GM19463 (cell line): ENCODE measurements around the gene EXD3.

ENCODE experiments used
- ATAC-seq: cut with Tn5 transposase; IDR thresholded peaks from one replicate; pipeline ENCODE4 v1.9.1; 2021; ENCODE audit warnings: mild to moderate bottlenecking, moderate library complexity; ENCODE audit not compliant: unreplicated experiment

Gene EXD3

DNA sequence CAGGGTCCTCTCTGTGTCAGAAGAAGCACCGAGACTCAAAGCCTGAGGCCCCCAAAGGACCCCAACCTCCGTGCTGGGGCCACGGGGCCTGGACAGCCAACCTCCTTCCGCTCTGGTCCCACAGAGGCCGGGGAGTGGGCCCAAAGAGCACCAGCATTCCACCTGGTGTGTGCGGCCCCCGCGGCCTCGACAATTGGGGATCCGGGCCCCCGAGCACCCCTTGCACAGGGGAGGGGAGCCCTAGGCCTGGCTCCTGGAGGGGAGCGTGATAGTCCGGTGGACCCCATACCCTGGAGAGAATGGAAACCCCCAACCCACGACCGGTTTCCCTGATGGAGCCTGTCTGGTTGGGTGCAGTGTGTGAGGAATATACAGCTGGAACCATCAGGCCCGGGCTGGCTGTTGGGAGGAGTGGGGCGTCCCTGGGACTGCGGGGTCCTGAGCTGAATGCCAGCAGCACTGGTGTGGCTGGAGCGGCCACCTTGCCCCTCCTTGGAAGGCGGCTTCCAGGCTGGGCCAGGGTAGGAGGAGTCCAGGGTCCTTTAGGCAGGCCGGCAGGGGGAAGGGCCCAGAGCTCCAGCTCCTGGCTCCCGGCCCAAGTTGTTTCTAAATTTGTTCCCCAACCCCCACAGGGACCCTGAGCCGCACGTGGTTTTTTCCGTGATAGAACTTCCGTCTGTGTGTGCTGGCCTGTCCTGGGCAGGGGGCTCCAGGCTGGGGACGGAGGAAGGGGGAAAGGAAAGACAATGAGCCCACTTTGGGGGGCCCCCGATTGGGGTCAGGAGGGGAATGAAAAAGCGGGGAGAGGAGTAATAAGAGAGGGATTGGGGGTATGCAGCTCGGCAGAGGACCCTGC lies 146.3 kb downstream of the EXD3 start:
- no peak for ATAC-seq

DNA sequence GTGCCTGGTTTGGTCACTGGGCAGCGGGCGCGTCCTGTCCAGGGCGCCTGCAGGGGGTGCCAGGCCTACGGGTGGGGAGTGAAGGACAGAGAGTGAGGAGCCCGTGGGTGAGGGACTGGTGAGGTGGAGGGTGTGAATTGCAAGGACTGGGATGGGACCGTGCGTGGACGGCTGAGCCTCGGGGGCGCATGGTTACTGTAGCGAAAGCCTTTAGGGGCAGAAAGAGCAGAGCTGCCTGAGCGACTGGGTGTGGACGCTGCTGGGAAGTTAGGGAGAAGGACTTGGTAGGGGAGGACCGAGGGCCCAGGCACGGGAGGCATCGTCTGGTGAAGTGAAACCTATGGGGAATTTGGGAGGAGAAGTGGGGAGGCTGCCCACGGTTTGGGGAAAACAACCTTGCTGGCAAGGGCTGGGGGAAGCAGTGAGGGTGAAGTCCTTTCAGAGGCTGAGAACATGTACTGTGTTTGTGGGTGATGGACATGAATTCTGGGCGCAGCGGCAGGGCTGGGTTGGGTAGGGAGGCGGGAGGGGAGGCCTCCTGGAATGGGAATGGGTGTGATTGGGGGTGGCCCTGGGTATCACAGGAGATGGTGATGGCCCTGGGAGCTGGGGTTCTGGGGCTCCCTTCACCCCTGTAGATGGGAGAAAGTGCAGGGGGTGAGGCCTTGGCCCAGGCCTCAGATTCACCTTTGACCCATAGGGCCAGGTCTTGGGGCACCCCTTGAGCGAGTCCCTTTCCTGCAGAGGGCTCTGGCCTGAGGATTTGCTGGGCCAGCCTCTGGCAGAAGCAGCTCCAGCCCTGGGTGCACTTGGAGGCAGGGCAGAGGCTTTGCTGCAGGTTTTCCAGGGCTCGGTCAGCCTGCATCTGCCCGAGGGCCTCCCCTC lies 147.1 kb downstream of the EXD3 start:
- ATAC-seq, result no peak

DNA sequence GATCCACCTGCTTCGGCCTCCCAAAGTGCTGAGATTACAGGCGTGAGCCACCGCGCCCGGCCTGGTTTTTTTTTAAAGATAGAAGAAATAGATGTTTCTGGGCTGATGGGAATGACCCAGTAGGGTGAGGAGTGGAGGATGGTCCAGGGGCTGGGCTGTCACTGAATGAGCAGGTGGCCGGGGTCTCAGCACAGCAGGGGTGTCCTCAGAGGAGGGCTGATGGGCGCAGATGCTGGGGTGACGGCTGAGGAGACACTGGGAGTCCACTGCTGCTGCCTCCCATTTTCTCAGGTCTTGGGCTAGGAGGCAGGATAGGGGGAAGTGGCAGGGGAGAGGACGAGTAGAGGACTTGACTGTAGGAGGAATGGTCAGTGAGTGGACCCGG lies 147.8 kb downstream of the EXD3 start:
- ATAC-seq, result no peak

DNA sequence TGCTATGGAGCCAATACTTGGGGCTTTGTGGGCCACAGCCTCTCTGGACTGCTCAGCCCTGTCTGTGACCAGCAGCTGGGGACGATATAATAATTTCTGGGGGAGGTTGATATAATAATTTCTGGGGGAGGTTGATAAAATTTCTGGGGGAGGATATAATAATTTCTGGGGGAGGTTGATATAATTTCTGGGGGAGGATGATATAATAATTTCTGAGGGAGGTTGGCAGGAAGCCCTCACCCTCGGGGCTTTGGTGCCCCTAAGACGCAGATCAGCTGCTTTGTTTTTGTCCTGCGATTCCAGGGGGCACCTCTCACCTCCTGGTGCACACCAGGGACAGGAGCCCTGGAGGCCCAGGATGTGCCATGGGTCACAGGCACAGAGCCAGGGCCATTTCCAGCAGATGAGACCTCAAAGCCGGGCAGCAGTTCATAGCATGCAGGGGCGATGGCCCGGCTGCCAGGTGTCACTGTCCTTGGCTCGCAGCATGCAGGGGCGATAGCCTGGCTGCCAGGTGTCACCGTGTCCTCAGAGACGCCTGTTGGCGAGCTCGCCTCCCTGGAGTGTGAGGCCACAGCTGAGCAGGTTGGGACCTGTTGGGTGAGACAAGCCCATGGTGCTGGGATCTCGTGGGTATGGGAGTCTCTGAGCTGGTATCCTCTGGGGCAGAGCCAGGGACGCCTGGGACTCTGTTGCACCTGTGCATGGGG lies 149.2 kb downstream of the EXD3 start:
- ATAC-seq, result no peak

DNA sequence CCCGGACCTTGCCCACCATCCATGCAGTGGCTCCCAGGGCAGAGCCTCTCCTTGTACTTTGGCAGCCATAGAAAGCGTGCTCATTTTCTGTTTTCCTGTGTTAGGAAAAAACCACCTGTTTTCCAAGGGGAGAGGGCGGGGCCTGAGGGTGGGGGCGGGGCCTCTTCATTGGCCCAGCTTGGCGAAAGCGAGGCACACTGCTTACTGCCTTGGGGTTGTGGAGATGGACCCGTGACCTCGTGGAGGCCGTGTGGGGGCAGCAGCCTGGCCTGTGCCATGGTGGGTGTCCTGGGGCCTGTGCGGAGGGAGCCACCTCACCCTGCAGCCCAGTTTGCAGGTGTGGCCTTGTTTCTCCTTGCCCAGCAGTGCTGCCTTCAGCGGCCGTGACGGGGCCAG lies 149.9 kb downstream of the EXD3 start:
- no peak for ATAC-seq

DNA sequence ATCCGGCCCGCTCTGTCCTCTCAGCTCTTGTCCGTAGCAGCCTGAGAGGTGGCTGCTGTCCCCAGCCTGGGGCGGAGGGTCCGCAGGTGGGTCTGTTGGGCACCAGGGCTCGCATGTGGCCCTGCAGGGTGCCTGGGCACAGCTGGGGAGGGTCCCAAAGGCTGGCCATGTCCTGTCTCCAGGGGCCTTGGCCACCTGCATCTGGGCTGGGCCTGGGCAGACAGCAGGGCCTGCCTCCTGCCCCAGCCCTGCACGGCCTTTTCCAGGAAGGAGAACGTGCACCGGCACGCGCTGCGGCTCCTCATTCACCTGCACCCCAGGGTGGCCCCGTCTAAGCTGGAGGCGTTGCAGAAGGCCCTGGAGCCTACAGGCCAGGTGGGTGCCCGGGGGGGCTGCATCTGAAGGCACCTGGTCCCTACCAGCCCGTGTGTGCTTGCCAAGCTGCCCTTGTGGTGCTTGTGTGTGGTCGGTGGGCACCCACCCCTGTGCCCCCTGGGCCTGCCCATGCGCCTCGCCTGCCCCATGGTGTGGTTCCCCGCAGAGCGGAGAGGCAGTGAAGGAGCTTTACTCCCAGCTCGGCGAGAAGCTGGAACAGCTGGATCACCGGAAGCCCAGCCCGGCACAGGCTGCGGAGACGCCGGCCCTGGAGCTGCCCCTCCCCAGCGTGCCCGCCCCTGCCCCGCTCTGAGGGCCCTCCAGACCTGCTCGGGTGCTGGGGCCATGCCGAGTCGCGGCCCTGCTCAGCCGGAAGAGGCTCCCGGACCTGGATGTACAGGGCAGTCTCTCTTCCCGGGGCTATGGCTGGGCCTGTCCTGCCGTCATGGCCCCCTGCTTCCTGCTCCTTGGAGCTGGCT lies 150.5 kb downstream of the EXD3 start:
- ATAC-seq, result no peak

DNA sequence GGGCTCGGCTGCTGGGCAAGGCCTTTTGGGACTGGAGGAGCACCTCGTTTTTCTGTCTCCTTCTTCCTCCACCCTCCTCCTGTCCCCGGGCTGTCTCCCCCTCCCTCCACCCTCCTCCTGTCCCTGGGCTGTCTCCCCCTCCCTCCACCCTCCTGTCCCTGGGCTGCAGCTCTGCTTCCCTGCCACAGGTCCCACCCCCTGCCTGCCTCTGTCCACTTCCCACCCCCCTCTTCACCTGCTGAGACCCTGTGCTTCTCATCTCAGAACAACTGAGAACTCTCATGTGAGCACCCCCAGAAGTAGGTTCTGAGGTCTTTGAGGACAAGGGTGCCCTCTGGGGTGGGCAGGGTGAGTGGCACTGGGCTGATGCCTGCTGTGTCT lies 151.3 kb downstream of the EXD3 start:
- no peak for ATAC-seq

DNA sequence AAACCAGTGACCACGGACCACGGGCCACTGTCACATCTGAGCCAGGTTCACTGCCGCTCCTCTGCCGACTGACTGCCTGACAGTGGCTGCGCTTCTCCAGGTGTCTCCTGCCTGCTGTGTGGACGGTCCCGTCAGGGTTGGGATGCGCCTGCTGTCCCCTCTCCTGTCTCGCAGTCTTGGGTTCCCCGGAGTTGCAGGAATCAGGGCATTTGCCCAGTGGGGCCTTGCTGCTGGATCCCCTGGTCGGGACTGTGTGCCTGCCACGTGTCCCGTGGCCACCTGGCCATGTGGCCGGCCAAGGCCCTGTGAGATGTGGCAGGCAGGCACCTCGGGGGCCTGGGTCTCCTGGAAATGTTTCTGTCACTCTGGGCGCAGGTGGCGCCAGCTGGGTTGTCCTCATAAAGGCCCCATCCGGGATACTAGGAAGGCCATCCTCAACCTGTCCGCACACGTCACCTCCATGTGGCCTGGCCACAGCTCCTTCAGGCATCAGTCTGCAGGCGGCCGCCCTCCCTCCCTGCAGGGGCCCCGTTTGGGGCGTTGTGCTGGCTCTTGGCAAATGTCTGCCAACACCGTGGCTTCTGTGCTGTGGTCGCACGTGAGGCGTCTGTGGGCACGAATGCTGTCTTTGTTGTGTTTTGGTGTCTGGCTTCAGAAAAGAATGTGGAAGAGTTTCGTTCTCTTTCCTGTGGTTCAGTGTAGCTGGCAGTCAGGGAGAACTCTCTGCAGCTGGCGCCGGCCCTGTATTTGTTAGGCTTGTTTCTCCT lies 151.8 kb downstream of the EXD3 start:
- no peak for ATAC-seq

DNA sequence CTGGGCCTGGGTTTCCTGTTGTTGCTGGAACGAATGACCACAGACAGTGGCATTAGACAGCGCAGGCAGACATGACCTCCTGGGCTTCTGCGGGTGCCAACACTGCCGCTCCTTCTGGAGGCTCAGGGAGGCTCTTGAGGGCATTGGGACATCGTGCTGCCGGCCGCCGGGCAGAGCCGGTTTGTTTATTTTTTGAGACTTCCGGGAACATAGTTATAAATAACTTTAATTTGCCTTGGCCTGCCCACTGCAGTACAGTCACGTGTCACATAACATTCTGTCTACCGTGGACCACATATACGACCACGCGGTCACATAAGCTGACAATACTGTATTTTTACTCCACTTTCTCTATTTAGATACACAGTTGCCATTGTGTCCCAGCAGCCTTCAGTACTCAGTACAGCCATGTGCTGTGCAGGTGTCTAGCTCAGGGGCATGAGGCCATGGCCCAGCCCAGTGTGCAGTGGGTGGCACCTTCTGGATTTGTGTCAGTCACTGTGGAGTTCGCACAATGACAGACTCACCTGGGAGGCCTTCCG lies 153.7 kb downstream of the EXD3 start:
- no peak for ATAC-seq

DNA sequence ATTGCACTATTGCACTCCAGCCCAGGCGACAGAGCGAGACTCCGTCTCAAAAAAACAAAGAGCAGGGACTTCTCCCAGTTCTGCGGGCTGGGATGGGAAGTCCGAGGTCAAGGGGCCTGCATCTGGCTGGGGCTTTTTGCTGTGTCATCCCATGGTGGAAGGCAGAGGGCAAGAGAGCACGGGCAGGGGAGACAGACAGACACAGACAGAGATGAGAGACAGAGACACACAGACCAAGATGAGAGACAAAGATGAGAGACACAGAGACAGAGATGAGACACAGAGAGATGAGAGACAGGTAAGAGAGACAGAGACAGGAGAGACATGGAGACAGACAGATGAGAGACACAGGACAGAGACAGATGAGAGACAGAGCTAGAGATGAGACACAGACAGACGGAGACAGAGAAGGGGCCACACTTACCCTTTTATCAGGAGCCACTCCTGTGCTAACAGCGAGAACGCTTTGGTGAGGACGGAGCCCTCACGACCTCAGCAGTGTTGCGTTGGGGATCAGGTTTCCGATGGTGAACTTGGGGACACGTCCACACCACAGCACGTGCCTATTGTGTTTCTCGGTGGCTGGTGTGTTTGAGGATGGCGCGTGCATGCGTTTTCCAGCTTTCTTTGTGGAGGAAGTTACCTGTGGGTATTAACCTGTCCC lies 154.3 kb downstream of the EXD3 start:
- ATAC-seq, result no peak

DNA sequence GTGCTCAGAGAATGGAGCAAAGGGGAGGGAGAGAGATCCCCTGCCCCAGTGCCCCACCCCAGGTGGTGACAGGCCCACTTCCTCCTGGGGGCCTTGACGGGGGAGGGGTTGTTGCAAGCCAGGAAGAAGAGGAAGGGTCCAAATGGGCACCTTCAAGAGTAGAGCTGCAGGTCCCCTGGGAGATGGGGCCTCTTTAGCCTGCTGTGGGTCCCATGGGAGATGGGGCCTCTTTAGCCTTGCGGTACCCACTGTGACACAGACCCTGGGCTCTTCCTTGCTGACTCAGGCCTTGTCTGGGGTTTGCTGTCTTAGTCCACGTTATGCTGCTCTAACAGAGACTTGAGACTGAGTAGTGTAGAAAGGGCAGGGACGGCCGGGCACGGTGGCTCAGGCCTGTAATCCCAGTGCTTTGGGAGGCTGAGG lies 155.0 kb downstream of the EXD3 start:
- ATAC-seq, result no peak

DNA sequence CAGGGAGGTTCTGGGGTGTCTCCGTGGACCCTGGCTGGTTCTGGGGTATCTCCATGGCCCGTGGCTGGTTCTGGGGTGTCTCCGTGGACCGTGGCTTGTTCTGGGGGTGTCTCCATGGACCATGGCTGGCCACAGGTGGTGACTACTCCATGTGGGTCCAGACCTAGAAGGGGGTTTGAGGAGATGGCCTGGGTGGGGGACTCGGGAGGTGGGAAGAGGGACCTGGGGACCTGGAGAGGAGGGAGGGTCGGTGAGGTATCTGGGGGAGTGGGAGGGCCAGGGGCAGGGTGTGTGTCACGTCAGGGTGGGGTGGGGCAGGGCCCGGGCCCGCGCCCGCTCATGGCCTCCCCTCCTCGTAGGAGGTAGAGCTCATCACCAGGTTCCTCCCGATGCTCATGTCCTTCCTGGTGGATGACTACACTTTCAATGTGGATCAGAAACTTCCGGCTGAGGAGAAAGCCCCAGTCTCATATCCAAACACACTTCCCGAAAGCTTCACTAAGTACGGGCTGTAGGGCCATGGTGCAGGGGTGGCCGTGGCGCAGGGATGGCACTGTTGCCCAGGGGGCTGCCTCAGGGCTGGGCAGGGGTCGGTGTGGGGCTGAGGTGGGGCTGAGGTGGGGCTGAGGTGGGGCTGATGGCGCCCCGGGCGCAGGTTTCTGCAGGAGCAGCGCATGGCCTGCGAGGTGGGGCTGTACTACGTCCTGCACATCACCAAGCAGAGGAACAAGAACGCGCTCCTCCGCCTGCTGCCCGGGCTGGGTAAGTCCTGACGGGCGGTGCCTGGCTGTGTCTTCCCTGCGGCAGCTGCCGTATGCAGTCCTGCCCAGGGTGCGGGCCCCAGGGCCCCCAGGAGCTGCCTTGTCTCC lies 156.1 kb downstream of the EXD3 start:
- no peak for ATAC-seq

DNA sequence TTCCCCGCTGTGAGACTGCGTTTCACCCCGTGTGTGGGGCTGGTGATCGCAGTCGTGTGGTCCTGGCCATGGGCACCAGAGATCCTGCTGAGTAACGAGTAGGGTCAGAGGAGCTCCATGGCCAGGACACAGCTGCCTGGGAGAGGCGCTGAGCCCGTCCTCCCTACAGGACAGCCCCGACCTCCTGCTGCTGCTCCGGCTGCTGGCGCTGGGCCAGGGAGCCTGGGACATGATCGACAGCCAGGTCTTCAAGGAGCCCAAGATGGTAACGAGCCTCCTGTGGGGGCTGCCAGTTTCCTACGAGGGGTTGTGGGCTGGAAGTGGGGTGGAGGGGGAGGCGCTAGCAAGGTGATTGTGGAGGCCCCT lies 156.8 kb downstream of the EXD3 start:
- ATAC-seq, result no peak

DNA sequence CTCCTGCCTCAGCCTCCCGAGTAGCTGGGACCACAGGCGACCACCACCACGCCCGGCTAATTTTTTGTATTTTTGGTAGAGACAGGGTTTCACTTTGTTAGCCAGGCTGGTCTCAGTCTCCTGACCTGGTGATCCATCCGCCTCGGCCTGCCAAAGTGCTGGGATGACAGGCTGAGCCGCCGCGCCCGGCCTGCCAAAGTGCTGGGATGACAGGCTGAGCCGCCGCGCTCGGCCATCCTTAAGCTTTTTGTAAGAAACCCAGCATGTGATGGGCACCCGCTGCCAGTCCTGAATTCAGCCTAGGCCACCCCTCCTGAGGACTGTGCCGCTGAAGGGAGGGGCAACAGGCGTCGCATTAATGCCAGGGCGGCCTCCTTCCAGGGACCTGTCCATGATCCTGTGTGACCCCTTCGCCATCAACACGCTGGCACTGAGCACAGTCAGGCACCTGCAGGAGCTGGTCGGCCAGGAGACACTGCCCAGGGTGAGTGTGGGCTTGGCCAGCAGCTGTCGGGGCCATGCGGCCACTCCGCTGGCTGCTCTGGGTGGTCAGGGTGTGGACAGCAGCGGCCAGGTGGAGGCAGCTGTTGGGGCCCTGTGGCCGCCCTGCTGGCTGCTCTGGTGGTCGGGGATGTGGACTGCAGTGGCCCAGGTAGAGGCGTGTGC lies 157.3 kb downstream of the EXD3 start:
- ATAC-seq, result no peak

DNA sequence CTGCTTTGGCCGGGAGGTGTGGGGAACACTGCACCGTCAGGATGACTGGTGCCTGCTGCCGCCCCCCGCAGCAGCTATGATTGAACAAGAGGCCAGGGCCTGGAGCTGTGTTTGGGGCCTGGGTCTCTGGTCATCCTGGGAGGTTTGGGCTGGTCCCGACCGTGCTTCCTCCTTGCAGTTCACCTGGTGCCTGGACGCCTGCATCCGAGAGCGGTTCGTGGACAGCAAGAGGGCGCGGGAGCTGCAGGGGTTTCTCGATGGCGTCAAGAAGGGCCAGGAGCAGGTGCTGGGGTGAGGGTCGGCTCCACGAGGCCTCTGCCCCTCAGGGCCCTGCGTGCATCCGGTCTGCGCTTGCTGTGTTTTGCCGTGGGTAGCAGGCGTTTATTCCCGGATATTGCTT lies 158.9 kb downstream of the EXD3 start:
- ATAC-seq, result no peak

DNA sequence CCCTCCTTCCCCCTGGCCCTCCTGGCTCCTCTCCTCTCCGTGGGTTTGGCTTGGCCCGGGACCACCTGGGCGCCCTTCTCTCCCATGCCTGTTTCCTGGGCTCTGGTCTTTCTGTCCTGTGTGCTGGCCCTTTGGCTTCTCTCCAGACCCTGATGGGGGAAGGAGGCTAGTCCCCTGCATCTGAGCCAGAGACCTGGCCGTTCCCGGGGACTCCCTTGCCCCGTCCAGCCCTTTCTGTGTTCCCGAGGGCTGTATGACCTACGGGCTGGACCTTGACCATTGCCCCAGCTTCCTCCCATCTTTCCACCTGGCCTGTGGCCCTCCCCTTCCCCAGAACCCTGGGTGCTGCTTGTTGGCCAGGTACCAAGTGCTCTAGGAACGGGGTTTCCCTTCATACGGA lies 159.5 kb downstream of the EXD3 start:
- ATAC-seq, result no peak

DNA sequence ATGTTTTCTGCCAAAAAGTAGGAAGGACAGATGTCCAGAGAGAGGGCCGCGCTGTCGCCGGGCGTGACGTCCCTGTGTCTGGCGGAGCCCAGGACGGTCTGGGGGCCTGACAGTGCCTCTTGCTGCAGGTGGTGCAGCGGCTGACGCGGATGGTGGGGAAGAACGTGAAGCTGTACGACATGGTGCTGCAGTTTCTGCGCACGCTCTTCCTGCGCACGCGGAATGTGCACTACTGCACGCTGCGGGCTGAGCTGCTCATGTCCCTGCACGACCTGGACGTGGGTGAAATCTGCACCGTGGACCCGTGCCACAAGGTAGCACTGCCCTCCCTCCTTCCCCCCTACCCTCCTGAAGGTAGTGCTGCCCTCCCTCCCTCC lies 160.1 kb downstream of the EXD3 start:
- ATAC-seq, result no peak
